HUES6 (cell line): ENCODE results near the gene HMCN1.
"Not testable (repeated sequence)": the region's sequence is repeated elsewhere in the genome, so short reads cannot be mapped to it uniquely, and the experiment has no call there.

Experiments used
- H3K27ac ChIP-seq: 2 replicates; pipeline ENCODE4 v1.7.0; 2013; ENCODE audit warnings: low read depth, mild to moderate bottlenecking, low read length, inconsistent platforms
- H3K27me3 ChIP-seq: 2 replicates; pipeline ENCODE4 v1.6.1; 2013; ENCODE audit warnings: low read length; ENCODE audit not compliant: control insufficient read depth, insufficient read depth
- H3K36me3 ChIP-seq: 2 replicates; pipeline ENCODE4 v1.6.1; 2013; ENCODE audit warnings: low read length; ENCODE audit not compliant: control insufficient read depth, insufficient read depth
- H3K4me1 ChIP-seq: 2 replicates; pipeline ENCODE4 v1.6.1; 2013; ENCODE audit warnings: low read length; ENCODE audit not compliant: control insufficient read depth, insufficient read depth
- H3K4me3 ChIP-seq: 2 replicates; pipeline ENCODE4 v1.5.1; 2013; ENCODE audit warnings: low read depth, low read length
- H3K9ac ChIP-seq: one replicate; pipeline ENCODE4 v1.6.1; 2013; ENCODE audit warnings: mild to moderate bottlenecking, low read length
- H3K9me3 ChIP-seq: 2 replicates; pipeline ENCODE4 v1.6.1; 2013; ENCODE audit warnings: low read depth, low read length; ENCODE audit not compliant: control insufficient read depth, insufficient read depth

The HMCN1 gene

GRCh38 chr1:185871627-185872150, 137.5 kb downstream of the HMCN1 start:
- no peak overlapping the region for H3K4me3 ChIP-seq
- H3K4me1 ChIP-seq, result no peaks in the 10 kb centered on the region
- no peaks in the 10 kb centered on the region for H3K9me3 ChIP-seq
- H3K27ac ChIP-seq, result no peak overlapping the region
- H3K27me3 ChIP-seq, result no peaks in the 10 kb centered on the region
- no peaks in the 10 kb centered on the region for H3K36me3 ChIP-seq
- no peak overlapping the region for H3K9ac ChIP-seq

GRCh38 chr1:185874246-185874645, 140.1 kb downstream of the HMCN1 start:
- no peaks in the 10 kb centered on the region for H3K36me3 ChIP-seq
- no peaks in the 10 kb centered on the region for H3K9me3 ChIP-seq
- no peaks in the 10 kb centered on the region for H3K4me1 ChIP-seq
- H3K27me3 ChIP-seq, result no peaks in the 10 kb centered on the region
- H3K9ac ChIP-seq, result no peak overlapping the region
- no peak overlapping the region for H3K4me3 ChIP-seq
- no peak overlapping the region for H3K27ac ChIP-seq

- H3K27ac ChIP-seq, result no peak overlapping the region
- H3K9ac ChIP-seq, result no peak overlapping the region
- H3K27me3 ChIP-seq, result no peaks in the 10 kb centered on the region
- no peaks in the 10 kb centered on the region for H3K36me3 ChIP-seq
- no peak overlapping the region for H3K4me3 ChIP-seq
- H3K4me1 ChIP-seq, result no peaks in the 10 kb centered on the region
- H3K9me3 ChIP-seq, result 0 out of 2 replicates have a peak, but pooled peaks cover 6% of the 10 kb centered on the region
Observed at GRCh38 chr1:185880330-185880729, 146.1 kb downstream of the HMCN1 start.

GRCh38 chr1:185880779-185881333, 146.7 kb downstream of the HMCN1 start:
- Histone ChIP-seq H3K36me3 (no peaks in the 10 kb centered on the region), H3K4me1 (no peaks in the 10 kb centered on the region), H3K9ac (no peak overlapping the region), H3K27me3 (no peaks in the 10 kb centered on the region), H3K27ac (no peak overlapping the region), H3K4me3 (no peak overlapping the region), H3K9me3 (0 out of 2 replicates have a peak, but pooled peaks cover 6% of the 10 kb centered on the region)

GRCh38 chr1:185886046-185886445, 151.9 kb downstream of the HMCN1 start:
- no peak overlapping the region for H3K4me3 ChIP-seq
- H3K9me3 ChIP-seq, result 0 out of 2 replicates have a peak, but pooled peaks cover 4% of the 10 kb centered on the region
- H3K27me3 ChIP-seq, result no peaks in the 10 kb centered on the region
- no peak overlapping the region for H3K9ac ChIP-seq
- no peaks in the 10 kb centered on the region for H3K36me3 ChIP-seq
- no peaks in the 10 kb centered on the region for H3K4me1 ChIP-seq
- no peak overlapping the region for H3K27ac ChIP-seq

GRCh38 chr1:185886671-185887070, 152.5 kb downstream of the HMCN1 start:
- H3K27me3 ChIP-seq, result no peaks in the 10 kb centered on the region
- H3K4me1 ChIP-seq, result no peaks in the 10 kb centered on the region

GRCh38 chr1:185892831-185893403, 158.7 kb downstream of the HMCN1 start:
- H3K4me1 ChIP-seq, H3K9me3 ChIP-seq, H3K27me3 ChIP-seq, H3K36me3 ChIP-seq, H3K4me3 ChIP-seq, H3K9ac ChIP-seq, H3K27ac ChIP-seq: not testable (repeated sequence)

More at GRCh38 chr1:185886671-185887070, 152.5 kb downstream of the HMCN1 start:
- Histone ChIP-seq H3K4me3 (no peak overlapping the region), H3K27ac (no peak overlapping the region), H3K36me3 (no peaks in the 10 kb centered on the region), H3K9ac (no peak overlapping the region), H3K9me3 (no peaks in the 10 kb centered on the region)

- Histone ChIP-seq H3K4me3 (no peak overlapping the region), H3K9ac (no peak overlapping the region), H3K4me1 (no peaks in the 10 kb centered on the region; the same call in 1 of the 2 replicates), H3K27me3 (no peaks in the 10 kb centered on the region), H3K36me3 (no peaks in the 10 kb centered on the region), H3K9me3 (peaks cover 7% of the 10 kb centered on the region), H3K27ac (no peak overlapping the region)
Observed at GRCh38 chr1:185894791-185895190, 160.6 kb downstream of the HMCN1 start.

- H3K4me3 ChIP-seq, result no peak overlapping the region
- no peak overlapping the region for H3K27ac ChIP-seq
- H3K9ac ChIP-seq, result no peak overlapping the region
- no peaks in the 10 kb centered on the region for H3K27me3 ChIP-seq
- no peaks in the 10 kb centered on the region for H3K36me3 ChIP-seq
- no peaks in the 10 kb centered on the region; the same call in 1 of the 2 replicates for H3K4me1 ChIP-seq
- peaks cover 7% of the 10 kb centered on the region for H3K9me3 ChIP-seq
Observed at GRCh38 chr1:185895208-185895900, 161.2 kb downstream of the HMCN1 start.

GRCh38 chr1:185896863-185897262, 162.7 kb downstream of the HMCN1 start:
- no peaks in the 10 kb centered on the region for H3K36me3 ChIP-seq
- no peaks in the 10 kb centered on the region; the same call in 1 of the 2 replicates for H3K4me1 ChIP-seq
- H3K9ac ChIP-seq, result no peak overlapping the region
- peaks cover 7% of the 10 kb centered on the region for H3K9me3 ChIP-seq
- no peaks in the 10 kb centered on the region for H3K27me3 ChIP-seq
- no peak overlapping the region for H3K27ac ChIP-seq
- no peak overlapping the region for H3K4me3 ChIP-seq

- Histone ChIP-seq H3K27me3 (no peaks in the 10 kb centered on the region), H3K27ac (no peak overlapping the region), H3K4me3 (no peak overlapping the region), H3K9ac (no peak overlapping the region), H3K36me3 (no peaks in the 10 kb centered on the region), H3K9me3 (no peaks in the 10 kb centered on the region), H3K4me1 (peaks cover 17% of the 10 kb centered on the region)
Observed at GRCh38 chr1:185906186-185906585, 172.0 kb downstream of the HMCN1 start.
